SK-N-SH treated with all-trans-retinoic acid at 6 μM for 48 hours (cell line): ENCODE data around the gene SUPT4H1.

Experiments used
- ATAC-seq: fragments of 200-7000 bp; cut with Tn5 transposase; 3 replicates; pipeline ENCODE4 v1.9.1; 2020; ENCODE audit warnings: mild to moderate bottlenecking, moderate library complexity
- BACH2 ChIP-seq: fragments of 250-450 bp; sonication (Bioruptor Pico); IDR thresholded peaks from 2 replicates; pipeline ENCODE4 v1.9.0; 2021; ENCODE audit warnings: mild to moderate bottlenecking, borderline replicate concordance
- ESRRG ChIP-seq: fragments of 250-450 bp; sonication (Bioruptor Pico); IDR thresholded peaks from 2 replicates; pipeline ENCODE4 v1.6.1; 2021; ENCODE audit warnings: mild to moderate bottlenecking
- GLIS3 ChIP-seq: fragments of 250-450 bp; sonication (Bioruptor Pico); IDR thresholded peaks from 2 replicates; pipeline ENCODE4 v1.5.0; 2020; ENCODE audit warnings: mild to moderate bottlenecking, moderate library complexity
- ISL1 ChIP-seq: fragments of 250-450 bp; sonication (Bioruptor Pico); IDR thresholded peaks from 2 replicates; pipeline ENCODE4 v2.1.2; 2022; ENCODE audit warnings: mild to moderate bottlenecking, moderate library complexity
- PATZ1 ChIP-seq: fragments of 250-450 bp; sonication (Bioruptor Pico); IDR thresholded peaks from 2 replicates; pipeline ENCODE4 v1.8.0; 2020; ENCODE audit warnings: mild to moderate bottlenecking, moderate library complexity, borderline replicate concordance
- PPARA ChIP-seq: fragments of 250-450 bp; sonication (Bioruptor Pico); IDR thresholded peaks from 2 replicates; pipeline ENCODE4 v1.5.0; 2020; ENCODE audit warnings: mild to moderate bottlenecking, borderline replicate concordance
- SNAI2 ChIP-seq: fragments of 250-450 bp; sonication (Bioruptor Pico); IDR thresholded peaks from 2 replicates; pipeline ENCODE4 v1.5.0; 2020; ENCODE audit warnings: mild to moderate bottlenecking, moderate library complexity
- TOX ChIP-seq: fragments of 250-450 bp; sonication (Bioruptor Pico); IDR thresholded peaks from 2 replicates; pipeline ENCODE4 v1.8.0; 2021; ENCODE audit warnings: mild to moderate bottlenecking, moderate library complexity, borderline replicate concordance
- TSHZ2 ChIP-seq: fragments of 250-450 bp; sonication (Bioruptor Pico); IDR thresholded peaks from 2 replicates; pipeline ENCODE4 v1.5.0; 2020; ENCODE audit warnings: mild to moderate bottlenecking, moderate library complexity
- ZFP30 ChIP-seq: fragments of 450-650 bp; formaldehyde crosslinking; IDR thresholded peaks from 2 replicates; pipeline ENCODE4 v1.5.0; 2022; ENCODE audit warnings: mild to moderate bottlenecking, moderate library complexity
- ZNF70 ChIP-seq: fragments of 450-650 bp; formaldehyde crosslinking; IDR thresholded peaks from 2 replicates; pipeline ENCODE4 v1.5.0; 2020; ENCODE audit warnings: mild to moderate bottlenecking, moderate library complexity
- TF ChIP-seq, protein P1 (sequence below): fragments of 250-450 bp; sonication (Bioruptor Pico); IDR thresholded peaks from 2 replicates; pipeline ENCODE4 v1.8.0; 2021; ENCODE audit warnings: low read depth, mild to moderate bottlenecking, moderate library complexity, borderline replicate concordance
- TF ChIP-seq, protein P2 (sequence below): fragments of 250-450 bp; sonication (Bioruptor Pico); IDR thresholded peaks from 2 replicates; pipeline ENCODE4 v1.5.1; 2021; ENCODE audit warnings: mild to moderate bottlenecking, moderate library complexity
- TF ChIP-seq, protein P3 (sequence below): fragments of 250-450 bp; sonication (Bioruptor Pico); IDR thresholded peaks from 2 replicates; pipeline ENCODE4 v1.5.1; 2020; ENCODE audit warnings: low read depth, mild to moderate bottlenecking, moderate library complexity

Gene SUPT4H1

GRCh38 chr17:58308985-58309917 is 42.8 kb downstream of the SUPT4H1 start:
- no peak for ATAC-seq
- TF ChIP-seq ZNF70 (no peak), ESRRG (no peak)

- TF ChIP-seq TOX (CRISPR knock-in tag) = no peak
- TF ChIP-seq PATZ1 (CRISPR knock-in tag) = no peak
- TF ChIP-seq TSHZ2 (CRISPR knock-in tag) = no peak
- no peak for TF ChIP-seq ZFP30 (CRISPR knock-in tag)
- no peak for TF ChIP-seq ZNF70
- ATAC-seq = peak; percentile 39
Observed at GRCh38 chr17:58308173-58308984, 43.6 kb downstream of the SUPT4H1 start.

GRCh38 chr17:58307468-58308172 is 44.4 kb downstream of the SUPT4H1 start:
- ATAC-seq = no peak

More at GRCh38 chr17:58307468-58308172, 44.4 kb downstream of the SUPT4H1 start:
- TF ChIP-seq ISL1 (CRISPR knock-in tag) (no peak), PPARA (CRISPR knock-in tag) (no peak), ZNF70 (no peak), TOX (CRISPR knock-in tag) (no peak), GLIS3 (CRISPR knock-in tag) (no peak), SNAI2 (CRISPR knock-in tag) (no peak), BACH2 (no peak)
- TF ChIP-seq, protein P1, sequence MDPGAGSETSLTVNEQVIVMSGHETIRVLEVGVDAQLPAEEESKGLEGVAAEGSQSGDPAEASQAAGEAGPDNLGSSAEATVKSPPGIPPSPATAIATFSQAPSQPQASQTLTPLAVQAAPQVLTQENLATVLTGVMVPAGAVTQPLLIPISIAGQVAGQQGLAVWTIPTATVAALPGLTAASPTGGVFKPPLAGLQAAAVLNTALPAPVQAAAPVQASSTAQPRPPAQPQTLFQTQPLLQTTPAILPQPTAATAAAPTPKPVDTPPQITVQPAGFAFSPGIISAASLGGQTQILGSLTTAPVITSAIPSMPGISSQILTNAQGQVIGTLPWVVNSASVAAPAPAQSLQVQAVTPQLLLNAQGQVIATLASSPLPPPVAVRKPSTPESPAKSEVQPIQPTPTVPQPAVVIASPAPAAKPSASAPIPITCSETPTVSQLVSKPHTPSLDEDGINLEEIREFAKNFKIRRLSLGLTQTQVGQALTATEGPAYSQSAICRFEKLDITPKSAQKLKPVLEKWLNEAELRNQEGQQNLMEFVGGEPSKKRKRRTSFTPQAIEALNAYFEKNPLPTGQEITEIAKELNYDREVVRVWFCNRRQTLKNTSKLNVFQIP = no peak
- TF ChIP-seq, protein P2, sequence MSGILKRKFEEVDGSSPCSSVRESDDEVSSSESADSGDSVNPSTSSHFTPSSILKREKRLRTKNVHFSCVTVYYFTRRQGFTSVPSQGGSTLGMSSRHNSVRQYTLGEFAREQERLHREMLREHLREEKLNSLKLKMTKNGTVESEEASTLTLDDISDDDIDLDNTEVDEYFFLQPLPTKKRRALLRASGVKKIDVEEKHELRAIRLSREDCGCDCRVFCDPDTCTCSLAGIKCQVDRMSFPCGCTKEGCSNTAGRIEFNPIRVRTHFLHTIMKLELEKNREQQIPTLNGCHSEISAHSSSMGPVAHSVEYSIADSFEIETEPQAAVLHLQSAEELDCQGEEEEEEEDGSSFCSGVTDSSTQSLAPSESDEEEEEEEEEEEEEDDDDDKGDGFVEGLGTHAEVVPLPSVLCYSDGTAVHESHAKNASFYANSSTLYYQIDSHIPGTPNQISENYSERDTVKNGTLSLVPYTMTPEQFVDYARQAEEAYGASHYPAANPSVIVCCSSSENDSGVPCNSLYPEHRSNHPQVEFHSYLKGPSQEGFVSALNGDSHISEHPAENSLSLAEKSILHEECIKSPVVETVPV (CRISPR knock-in tag) = no peak
- TF ChIP-seq, protein P3, sequence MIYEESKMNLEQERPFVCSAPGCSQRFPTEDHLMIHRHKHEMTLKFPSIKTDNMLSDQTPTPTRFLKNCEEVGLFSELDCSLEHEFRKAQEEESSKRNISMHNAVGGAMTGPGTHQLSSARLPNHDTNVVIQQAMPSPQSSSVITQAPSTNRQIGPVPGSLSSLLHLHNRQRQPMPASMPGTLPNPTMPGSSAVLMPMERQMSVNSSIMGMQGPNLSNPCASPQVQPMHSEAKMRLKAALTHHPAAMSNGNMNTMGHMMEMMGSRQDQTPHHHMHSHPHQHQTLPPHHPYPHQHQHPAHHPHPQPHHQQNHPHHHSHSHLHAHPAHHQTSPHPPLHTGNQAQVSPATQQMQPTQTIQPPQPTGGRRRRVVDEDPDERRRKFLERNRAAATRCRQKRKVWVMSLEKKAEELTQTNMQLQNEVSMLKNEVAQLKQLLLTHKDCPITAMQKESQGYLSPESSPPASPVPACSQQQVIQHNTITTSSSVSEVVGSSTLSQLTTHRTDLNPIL (CRISPR knock-in tag) = no peak
